Smooth muscle cell (in vitro differentiated cells): ENCODE results near the gene PPP1R1B. TPM values are rescaled to one million over a fixed set of nuclear protein-coding genes. Genes with fewer than 3 reads are reported as not detected.

Source experiments
- DNase-seq: peaks from one replicate; lab custom pipeline; 2025; ENCODE audit not compliant: unreplicated experiment; lab: John Stamatoyannopoulos, UW
- H2AFZ ChIP-seq: fragments of 200-600 bp; sonication (generic); 2 replicates; pipeline ENCODE4 v1.6.0; 2016; ENCODE audit warnings: antibody characterized with exemption, low read depth, mild to moderate bottlenecking
- H3F3A ChIP-seq: fragments of 200-600 bp; sonication (generic); 2 replicates; pipeline ENCODE4 v1.6.0; 2017; ENCODE audit warnings: antibody characterized with exemption, low read depth
- H3K27ac ChIP-seq: fragments of 200-600 bp; sonication (generic); 2 replicates; pipeline ENCODE4 v1.5.1; 2016; ENCODE audit warnings: low read depth, mild to moderate bottlenecking
- H3K27me3 ChIP-seq: fragments of 200-600 bp; sonication (generic); 2 replicates; pipeline ENCODE4 v1.6.1; 2016; ENCODE audit warnings: low read depth, mild to moderate bottlenecking
- H3K36me3 ChIP-seq: fragments of 200-600 bp; sonication (generic); 2 replicates; pipeline ENCODE4 v1.5.1; 2016; ENCODE audit warnings: low read depth
- H3K4me1 ChIP-seq: fragments of 200-600 bp; sonication (generic); 2 replicates; pipeline ENCODE4 v1.5.1; 2016; ENCODE audit warnings: low read depth
- H3K4me2 ChIP-seq: fragments of 200-600 bp; sonication (generic); 2 replicates; pipeline ENCODE4 v1.6.0; 2016; ENCODE audit warnings: mild to moderate bottlenecking
- H3K4me3 ChIP-seq: fragments of 200-600 bp; sonication (generic); 2 replicates; pipeline ENCODE4 v1.5.1; 2016; ENCODE audit warnings: mild to moderate bottlenecking
- H3K79me2 ChIP-seq: fragments of 200-600 bp; sonication (generic); 2 replicates; pipeline ENCODE4 v1.6.0; 2016; ENCODE audit warnings: low read depth, mild to moderate bottlenecking
- H3K9ac ChIP-seq: fragments of 200-600 bp; sonication (generic); 2 replicates; pipeline ENCODE4 v1.6.0; 2016; ENCODE audit warnings: low read depth
- H3K9me3 ChIP-seq: fragments of 200-600 bp; sonication (generic); replicated peaks from 2 replicates; pipeline ENCODE4 v1.5.1; 2016; ENCODE audit warnings: low read depth
- H4K20me1 ChIP-seq: fragments of 200-600 bp; sonication (generic); 2 replicates; pipeline ENCODE4 v1.6.0; 2016; ENCODE audit warnings: low read depth
- WGBS: methylation state at CpG from one replicate; pipeline ENCODE4 v1.1.7; 2016; ENCODE audit warnings: low lambda C conversion rate; 5-methylcytosine and 5-hydroxymethylcytosine counted together
- polyA plus RNA-seq: library from polyadenylated mRNA; unstranded; fragments of >200 nt; fragmentation: Nextera tagmentation; extraction: Ambion mirVana; gene quantifications from 2 replicates; pipeline ENCODE4 v1.2.1, GENCODE V29; 2016
- total RNA-seq: library from RNA; depleted of rRNA; stranded (reverse); fragments of >200 nt; gene quantifications from 2 replicates; pipeline ENCODE4 v1.2.3, GENCODE V29; 2014
- TF ChIP-seq, protein P1 (sequence below): fragments of 200-600 bp; sonication (generic); IDR thresholded peaks from 2 replicates; pipeline ENCODE4 v1.5.1; 2017; ENCODE audit warnings: borderline replicate concordance, mild to moderate bottlenecking, antibody characterized with exemption; ENCODE audit not compliant: insufficient read depth, poor library complexity, severe bottlenecking

PPP1R1B gene
- total and polyA plus RNA-seq, 2 experiments from 2014 or later: not detected

DNA sequence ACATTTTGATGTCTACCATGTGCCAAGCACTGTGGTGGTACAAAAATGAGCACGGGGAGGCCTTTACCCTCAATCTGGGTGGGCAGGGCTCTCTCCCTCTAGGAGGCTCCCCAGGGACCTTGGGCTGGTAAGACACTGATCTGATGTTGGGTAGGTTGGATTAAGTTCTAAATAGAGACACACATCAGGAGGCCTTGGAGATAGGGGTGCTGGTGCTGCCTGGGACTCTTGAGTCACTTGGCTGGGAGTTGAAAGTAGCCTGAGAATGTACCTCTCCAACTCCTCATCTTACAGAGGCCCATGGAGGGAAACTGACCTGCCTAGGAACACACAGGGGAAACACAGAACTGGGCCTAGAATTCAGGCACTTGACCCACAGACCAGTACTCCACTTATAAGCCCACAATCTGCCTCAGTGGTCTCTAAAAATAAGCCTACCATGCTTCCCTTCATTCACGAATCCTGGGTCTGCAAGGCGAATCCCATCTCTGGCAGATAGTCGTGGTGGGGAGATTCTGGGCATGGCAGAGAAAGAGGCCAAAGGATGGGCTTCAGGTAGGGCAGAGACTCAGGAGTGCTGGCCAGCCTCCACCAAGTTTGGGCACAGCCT lies 17.2 kb upstream of the PPP1R1B start:
- Histone ChIP-seq H3K27me3 (peaks cover 89% of the 10 kb centered on the region), H3K9me3 (no peaks in the 10 kb centered on the region), H3K36me3 (no peaks in the 10 kb centered on the region), H3F3A (no peaks in the 10 kb centered on the region), H3K4me2 (no peak overlapping the region), H4K20me1 (no peaks in the 10 kb centered on the region), H2AFZ (no peak overlapping the region), H3K79me2 (no peaks in the 10 kb centered on the region), H3K4me1 (peaks cover 21% of the 10 kb centered on the region), H3K9ac (no peak overlapping the region), H3K4me3 (no peak overlapping the region), H3K27ac (no peak overlapping the region)
- DNase-seq: no peak
- WGBS: 73% methylated on average over 4 of the region's 4 CpGs
- TF ChIP-seq, protein P1, sequence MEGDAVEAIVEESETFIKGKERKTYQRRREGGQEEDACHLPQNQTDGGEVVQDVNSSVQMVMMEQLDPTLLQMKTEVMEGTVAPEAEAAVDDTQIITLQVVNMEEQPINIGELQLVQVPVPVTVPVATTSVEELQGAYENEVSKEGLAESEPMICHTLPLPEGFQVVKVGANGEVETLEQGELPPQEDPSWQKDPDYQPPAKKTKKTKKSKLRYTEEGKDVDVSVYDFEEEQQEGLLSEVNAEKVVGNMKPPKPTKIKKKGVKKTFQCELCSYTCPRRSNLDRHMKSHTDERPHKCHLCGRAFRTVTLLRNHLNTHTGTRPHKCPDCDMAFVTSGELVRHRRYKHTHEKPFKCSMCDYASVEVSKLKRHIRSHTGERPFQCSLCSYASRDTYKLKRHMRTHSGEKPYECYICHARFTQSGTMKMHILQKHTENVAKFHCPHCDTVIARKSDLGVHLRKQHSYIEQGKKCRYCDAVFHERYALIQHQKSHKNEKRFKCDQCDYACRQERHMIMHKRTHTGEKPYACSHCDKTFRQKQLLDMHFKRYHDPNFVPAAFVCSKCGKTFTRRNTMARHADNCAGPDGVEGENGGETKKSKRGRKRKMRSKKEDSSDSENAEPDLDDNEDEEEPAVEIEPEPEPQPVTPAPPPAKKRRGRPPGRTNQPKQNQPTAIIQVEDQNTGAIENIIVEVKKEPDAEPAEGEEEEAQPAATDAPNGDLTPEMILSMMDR: no peak

DNA sequence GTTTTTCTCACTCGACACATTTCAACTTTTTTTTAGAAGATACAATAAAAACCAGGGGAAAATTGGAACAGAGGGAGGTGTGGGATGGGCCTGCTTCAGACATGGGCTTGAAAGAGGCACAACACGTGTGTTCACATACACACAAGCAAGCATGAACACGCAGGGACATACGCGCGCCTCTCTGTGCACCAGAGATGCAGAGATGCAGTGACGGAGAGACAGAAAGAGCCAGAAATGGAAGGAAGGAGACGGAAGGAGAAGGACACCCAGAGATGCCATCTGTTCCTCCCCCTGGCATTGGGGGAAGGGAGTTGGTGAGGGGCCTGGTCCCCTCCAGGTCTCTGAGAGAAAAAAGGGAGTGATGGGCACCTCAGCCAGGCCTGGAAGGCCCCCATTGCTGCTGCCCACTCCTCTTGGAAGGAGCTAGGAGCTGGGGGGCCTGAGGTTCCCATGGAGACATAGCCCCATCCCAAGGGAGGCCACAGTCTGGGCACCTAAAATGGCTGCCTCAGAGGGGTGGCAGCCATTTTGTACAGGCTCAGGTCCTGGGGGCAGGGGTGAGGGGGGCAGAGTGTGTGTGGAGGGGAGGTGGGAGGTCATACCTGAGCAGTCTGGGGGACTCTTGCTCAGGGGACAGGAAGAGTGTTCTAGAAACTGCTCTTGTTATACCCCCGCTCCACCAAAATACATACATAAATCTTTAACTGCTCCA lies 15.2 kb upstream of the PPP1R1B start:
- DNase-seq: no peak
- 89% methylated on average over 8 of the region's 9 CpGs for WGBS
- no peak overlapping the region for H2AFZ ChIP-seq
- H3K36me3 ChIP-seq: no peaks in the 10 kb centered on the region
- H3K9me3 ChIP-seq: no peaks in the 10 kb centered on the region
- peaks cover 89% of the 10 kb centered on the region for H3K27me3 ChIP-seq
- H3K9ac ChIP-seq: no peak overlapping the region
- no peak overlapping the region for H3K4me3 ChIP-seq
- H4K20me1 ChIP-seq: no peaks in the 10 kb centered on the region
- peaks cover 9% of the 10 kb centered on the region for H3K4me1 ChIP-seq
- TF ChIP-seq, protein P1: no peak
- H3K79me2 ChIP-seq: no peaks in the 10 kb centered on the region
- no peak overlapping the region for H3K27ac ChIP-seq
- H3F3A ChIP-seq: no peaks in the 10 kb centered on the region
- H3K4me2 ChIP-seq: no peak overlapping the region

- 84% methylated on average over 22 of the region's 22 CpGs for WGBS
- no peak overlapping the region for H3K9ac ChIP-seq
- peaks cover 89% of the 10 kb centered on the region for H3K27me3 ChIP-seq
- no peak overlapping the region for H3K27ac ChIP-seq
- H3K4me3 ChIP-seq: no peak overlapping the region
- no peaks in the 10 kb centered on the region for H3K79me2 ChIP-seq
- H3K36me3 ChIP-seq: no peaks in the 10 kb centered on the region
- no peak overlapping the region for H2AFZ ChIP-seq
- H3K9me3 ChIP-seq: no peaks in the 10 kb centered on the region
- no peaks in the 10 kb centered on the region for H4K20me1 ChIP-seq
- no peaks in the 10 kb centered on the region for H3F3A ChIP-seq
- no peak overlapping the region for H3K4me2 ChIP-seq
- DNase-seq: no peak
- TF ChIP-seq, protein P1: no peak
- H3K4me1 ChIP-seq: peaks cover 1% of the 10 kb centered on the region
These were observed 14.4 kb upstream of the PPP1R1B start for GRCh38 chr17:39612291-39612894.
